Glutamatergic neuron (in vitro differentiated cells): ENCODE results near the gene HS3ST2. TPM values are rescaled to one million over a fixed set of nuclear protein-coding genes. Genes with fewer than 3 reads are reported as not detected.
"Not testable (repeated sequence)": the region's sequence is repeated elsewhere in the genome, so short reads cannot be mapped to it uniquely, and the experiment has no call there.

Source experiments
- DNase-seq: peaks from one replicate; pipeline ENCODE4 v3.0.0; 2022
- H3K27ac Mint-ChIP-seq: one replicate; pipeline ENCODE4 v1.8.0; 2020; ENCODE audit warnings: mild to moderate bottlenecking, mixed read lengths, inconsistent platforms; ENCODE audit not compliant: unreplicated experiment
- H3K27me3 Mint-ChIP-seq: one replicate; pipeline ENCODE4 v1.8.0; 2020; ENCODE audit warnings: mild to moderate bottlenecking, moderate library complexity, mixed read lengths, inconsistent platforms; ENCODE audit not compliant: unreplicated experiment
- H3K36me3 Mint-ChIP-seq: one replicate; pipeline ENCODE4 v1.8.0; 2020; ENCODE audit warnings: mild to moderate bottlenecking, mixed read lengths, inconsistent platforms; ENCODE audit not compliant: unreplicated experiment
- H3K4me1 Mint-ChIP-seq: one replicate; pipeline ENCODE4 v1.8.0; 2020; ENCODE audit warnings: mild to moderate bottlenecking, low read depth, mixed read lengths, inconsistent platforms; ENCODE audit not compliant: unreplicated experiment
- H3K4me3 Mint-ChIP-seq: one replicate; pipeline ENCODE4 v1.8.0; 2020; ENCODE audit warnings: mild to moderate bottlenecking, mixed read lengths, inconsistent platforms; ENCODE audit not compliant: unreplicated experiment
- H3K9me3 Mint-ChIP-seq: one replicate; pipeline ENCODE4 v1.8.0; 2020; ENCODE audit warnings: mild to moderate bottlenecking, moderate library complexity, mixed read lengths, inconsistent platforms; ENCODE audit not compliant: unreplicated experiment
- total RNA-seq: library from RNA; stranded (reverse); fragmentation: NEBNext Ultra II Directional; extraction: Animal tissue kit (Norgen Biotek cat#: 25700); gene quantifications from one replicate; pipeline ENCODE4 v1.2.1, GENCODE V29; 2021; ENCODE audit not compliant: unreplicated experiment
- TF ChIP-seq, protein P1 (sequence below): fragments of 200-600 bp; sonication (generic); IDR thresholded peaks from one replicate; pipeline ENCODE4 v1.5.0; 2021; ENCODE audit not compliant: partially characterized antibody, unreplicated experiment

Gene HS3ST2
- total RNA-seq, 1 donor from 2014 or later: 32.5 TPM

DNA sequence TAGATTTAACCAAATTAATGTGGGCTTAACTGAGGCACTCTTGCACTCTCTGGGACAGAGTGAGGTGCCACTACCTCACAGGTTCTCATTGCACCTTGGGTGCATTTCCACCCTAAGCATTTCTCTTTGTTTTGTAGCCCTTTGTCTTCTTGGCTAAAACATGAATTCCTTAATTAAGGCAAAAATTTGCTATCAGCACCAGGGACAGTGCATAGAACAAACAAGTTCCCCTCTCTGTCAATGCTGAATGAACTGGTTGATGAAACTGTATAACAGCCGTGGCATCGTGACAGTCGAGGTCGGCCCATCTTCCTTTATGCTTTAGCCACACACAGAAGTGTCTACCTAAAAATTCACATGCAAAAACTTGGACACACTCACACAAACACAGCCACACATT is 74.8 kb downstream of the HS3ST2 start:
- Mint-ChIP-seq H3K27ac (no peak overlapping the region), H3K36me3 (no peaks in the 10 kb centered on the region), H3K27me3 (peaks cover 3% of the 10 kb centered on the region), H3K4me3 (no peak overlapping the region), H3K9me3 (no peaks in the 10 kb centered on the region), H3K4me1 (peaks cover 9% of the 10 kb centered on the region)
- TF ChIP-seq, protein P1, sequence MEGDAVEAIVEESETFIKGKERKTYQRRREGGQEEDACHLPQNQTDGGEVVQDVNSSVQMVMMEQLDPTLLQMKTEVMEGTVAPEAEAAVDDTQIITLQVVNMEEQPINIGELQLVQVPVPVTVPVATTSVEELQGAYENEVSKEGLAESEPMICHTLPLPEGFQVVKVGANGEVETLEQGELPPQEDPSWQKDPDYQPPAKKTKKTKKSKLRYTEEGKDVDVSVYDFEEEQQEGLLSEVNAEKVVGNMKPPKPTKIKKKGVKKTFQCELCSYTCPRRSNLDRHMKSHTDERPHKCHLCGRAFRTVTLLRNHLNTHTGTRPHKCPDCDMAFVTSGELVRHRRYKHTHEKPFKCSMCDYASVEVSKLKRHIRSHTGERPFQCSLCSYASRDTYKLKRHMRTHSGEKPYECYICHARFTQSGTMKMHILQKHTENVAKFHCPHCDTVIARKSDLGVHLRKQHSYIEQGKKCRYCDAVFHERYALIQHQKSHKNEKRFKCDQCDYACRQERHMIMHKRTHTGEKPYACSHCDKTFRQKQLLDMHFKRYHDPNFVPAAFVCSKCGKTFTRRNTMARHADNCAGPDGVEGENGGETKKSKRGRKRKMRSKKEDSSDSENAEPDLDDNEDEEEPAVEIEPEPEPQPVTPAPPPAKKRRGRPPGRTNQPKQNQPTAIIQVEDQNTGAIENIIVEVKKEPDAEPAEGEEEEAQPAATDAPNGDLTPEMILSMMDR: no peak
- no peak for DNase-seq

DNA sequence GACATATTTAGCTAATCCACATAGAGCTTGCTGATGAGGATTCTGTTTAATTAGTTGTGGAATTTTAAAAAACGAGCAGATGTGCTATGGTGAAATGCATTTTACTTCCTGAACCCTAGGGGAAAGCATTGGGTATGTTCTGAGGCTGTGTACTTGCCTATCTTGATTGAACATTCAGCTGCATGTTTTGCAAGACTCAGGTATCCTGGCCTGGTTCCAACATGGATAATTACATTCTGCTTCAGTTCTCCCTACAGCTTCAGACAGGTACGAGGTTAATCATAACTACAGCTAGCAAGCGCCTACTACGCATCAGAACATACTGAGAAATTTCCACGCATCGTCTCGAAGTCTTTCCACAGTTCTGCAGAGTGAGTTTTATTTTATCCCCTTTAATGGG is 77.0 kb downstream of the HS3ST2 start:
- no peak for DNase-seq
- peaks cover 3% of the 10 kb centered on the region for H3K27me3 Mint-ChIP-seq
- TF ChIP-seq, protein P1: no peak
- H3K9me3 Mint-ChIP-seq: no peaks in the 10 kb centered on the region
- peaks cover 4% of the 10 kb centered on the region for H3K4me1 Mint-ChIP-seq
- H3K36me3 Mint-ChIP-seq: no peaks in the 10 kb centered on the region
- no peak overlapping the region for H3K4me3 Mint-ChIP-seq
- H3K27ac Mint-ChIP-seq: no peak overlapping the region

DNA sequence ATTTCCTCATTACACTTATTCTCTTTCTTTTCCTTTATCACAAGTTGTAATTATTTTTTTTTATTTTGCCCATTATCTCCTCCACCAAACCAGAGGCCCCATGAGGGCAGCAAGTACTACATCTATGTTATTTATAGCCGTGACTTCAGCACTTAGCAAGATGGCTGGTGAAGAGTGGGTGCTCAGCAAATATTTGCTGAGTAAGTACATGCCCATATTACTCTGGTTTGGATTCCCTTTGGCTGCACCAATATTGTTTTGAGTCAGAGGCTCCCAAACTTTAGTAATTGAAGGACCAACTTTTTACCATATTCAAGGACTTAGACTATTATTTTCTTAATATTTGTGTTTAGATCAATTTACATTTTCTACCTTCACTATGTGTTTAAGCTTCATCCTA is 83.2 kb downstream of the HS3ST2 start:
- H3K4me1 Mint-ChIP-seq: no peaks in the 10 kb centered on the region
- TF ChIP-seq, protein P1: no peak
- peaks cover 2% of the 10 kb centered on the region for H3K9me3 Mint-ChIP-seq
- no peak overlapping the region for H3K4me3 Mint-ChIP-seq
- no peak overlapping the region for H3K27ac Mint-ChIP-seq
- no peaks in the 10 kb centered on the region for H3K36me3 Mint-ChIP-seq
- no peak for DNase-seq
- H3K27me3 Mint-ChIP-seq: no peaks in the 10 kb centered on the region

DNA sequence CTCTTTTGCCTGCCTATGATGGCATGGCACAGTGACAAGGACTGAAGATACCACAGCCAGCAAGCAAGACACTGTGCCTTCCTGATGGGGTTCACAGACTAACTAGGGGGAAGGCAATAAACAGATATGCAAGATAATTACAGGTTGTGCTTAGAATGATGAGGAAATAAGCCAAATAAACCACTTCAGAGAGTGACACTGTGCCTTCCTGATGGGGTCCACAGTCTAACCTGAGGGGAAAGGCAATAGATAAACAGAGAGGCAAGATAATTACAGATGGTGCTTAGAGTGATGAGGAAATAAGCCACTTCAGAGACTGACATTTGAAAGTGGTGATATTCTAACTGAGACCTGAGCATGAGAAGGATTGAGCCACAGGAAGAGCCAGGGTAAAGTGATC is 84.2 kb downstream of the HS3ST2 start:
- Mint-ChIP-seq H3K4me3 (no peak overlapping the region), H3K9me3 (peaks cover 2% of the 10 kb centered on the region), H3K27ac (no peak overlapping the region), H3K4me1 (no peaks in the 10 kb centered on the region), H3K27me3 (no peaks in the 10 kb centered on the region), H3K36me3 (no peaks in the 10 kb centered on the region)
- no peak for DNase-seq
- TF ChIP-seq, protein P1: no peak

DNA sequence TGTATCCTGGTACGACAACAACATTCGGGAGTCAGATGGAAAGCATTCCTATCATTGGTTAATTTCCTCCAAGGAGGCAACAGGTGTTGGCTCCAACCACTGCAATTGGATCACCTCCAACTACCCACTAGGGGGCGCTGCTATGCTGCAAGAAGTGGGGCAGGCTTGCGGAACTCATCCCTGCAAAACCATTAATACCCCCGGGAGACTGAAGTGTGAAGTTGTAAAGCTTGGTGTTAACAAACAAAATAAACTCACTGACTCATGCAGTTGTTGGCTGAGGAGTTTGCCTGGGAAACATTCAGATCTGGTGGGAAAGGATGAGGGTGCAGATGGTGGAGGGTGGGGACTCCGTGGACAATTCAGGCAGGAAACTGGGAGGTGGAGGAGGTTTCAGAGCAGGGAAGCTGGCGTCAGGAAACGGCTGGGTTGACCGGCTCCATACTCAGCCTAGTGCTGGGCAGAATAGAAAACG is 84.9 kb downstream of the HS3ST2 start:
- H3K27me3 Mint-ChIP-seq: no peaks in the 10 kb centered on the region
- DNase-seq: peak; percentile 76
- H3K4me3 Mint-ChIP-seq: no peak overlapping the region
- TF ChIP-seq, protein P1: peak; percentile 92
- peaks cover 2% of the 10 kb centered on the region for H3K9me3 Mint-ChIP-seq
- H3K4me1 Mint-ChIP-seq: no peaks in the 10 kb centered on the region
- no peak overlapping the region for H3K27ac Mint-ChIP-seq
- no peaks in the 10 kb centered on the region for H3K36me3 Mint-ChIP-seq

DNA sequence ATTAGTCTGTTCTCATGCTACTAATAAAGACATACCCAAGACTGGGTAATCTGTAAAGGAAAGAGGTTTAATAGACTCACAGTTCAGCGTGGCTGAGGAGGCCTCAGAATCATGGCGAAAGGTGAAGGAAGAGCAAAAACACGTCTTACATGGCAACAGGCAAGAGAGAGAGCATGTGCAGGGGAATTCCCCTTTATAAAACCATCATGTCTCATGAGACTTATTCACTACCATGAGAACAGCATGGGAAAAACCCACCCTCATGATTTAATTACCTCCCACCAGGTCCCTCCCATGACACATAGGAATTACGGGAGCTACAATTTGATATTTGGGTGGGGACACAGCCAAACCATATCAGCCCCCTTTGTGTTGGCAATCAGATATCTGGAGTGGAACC is 85.6 kb downstream of the HS3ST2 start:
- not testable (repeated sequence) for H3K4me1 Mint-ChIP-seq, H3K9me3 Mint-ChIP-seq, DNase-seq, H3K27ac Mint-ChIP-seq, H3K36me3 Mint-ChIP-seq, H3K4me3 Mint-ChIP-seq, H3K27me3 Mint-ChIP-seq
